Measurements from ENCODE around the gene PRRT2.

Gene PRRT2

GRCh38 chr16:29804020-29804419 lies 8.0 kb upstream of the PRRT2 start:
- Mint-ChIP-seq H3K9me3 (no peaks in the 10 kb centered on the region), H3K4me1 (peaks cover 40% of the 10 kb centered on the region), H3K4me3 (peak overlapping the region; percentile 100), H3K36me3 (peaks cover 61% of the 10 kb centered on the region), H3K27me3 (no peaks in the 10 kb centered on the region), H3K27ac (peak overlapping the region; percentile 100)
- DNase-seq, result no peak
- CTCF ChIA-PET, result interaction anchor here (0.9 to 2.4 kb wide), 9 partner anchors 11 to 113 kb away, joined by 3 to 11 read pairs (median 5); partner anchors contain the start of genes KIF22 and PAGR1

- H3K27ac Mint-ChIP-seq, result peak overlapping the region; percentile 100
- CTCF ChIA-PET, result interaction anchor here (0.9 to 2.4 kb wide), 9 partner anchors 11 to 113 kb away, joined by 3 to 11 read pairs (median 5); partner anchors contain the start of genes KIF22 and PAGR1
- peak overlapping the region; percentile 100 for H3K4me3 Mint-ChIP-seq
- H3K27me3 Mint-ChIP-seq, result peaks cover under 1% of the 10 kb centered on the region
- no peak for DNase-seq
- H3K9me3 Mint-ChIP-seq, result no peaks in the 10 kb centered on the region
- peaks cover 43% of the 10 kb centered on the region for H3K4me1 Mint-ChIP-seq
- peaks cover 58% of the 10 kb centered on the region for H3K36me3 Mint-ChIP-seq
Observed at GRCh38 chr16:29804455-29805231, 7.3 kb upstream of the PRRT2 start.

DNA sequence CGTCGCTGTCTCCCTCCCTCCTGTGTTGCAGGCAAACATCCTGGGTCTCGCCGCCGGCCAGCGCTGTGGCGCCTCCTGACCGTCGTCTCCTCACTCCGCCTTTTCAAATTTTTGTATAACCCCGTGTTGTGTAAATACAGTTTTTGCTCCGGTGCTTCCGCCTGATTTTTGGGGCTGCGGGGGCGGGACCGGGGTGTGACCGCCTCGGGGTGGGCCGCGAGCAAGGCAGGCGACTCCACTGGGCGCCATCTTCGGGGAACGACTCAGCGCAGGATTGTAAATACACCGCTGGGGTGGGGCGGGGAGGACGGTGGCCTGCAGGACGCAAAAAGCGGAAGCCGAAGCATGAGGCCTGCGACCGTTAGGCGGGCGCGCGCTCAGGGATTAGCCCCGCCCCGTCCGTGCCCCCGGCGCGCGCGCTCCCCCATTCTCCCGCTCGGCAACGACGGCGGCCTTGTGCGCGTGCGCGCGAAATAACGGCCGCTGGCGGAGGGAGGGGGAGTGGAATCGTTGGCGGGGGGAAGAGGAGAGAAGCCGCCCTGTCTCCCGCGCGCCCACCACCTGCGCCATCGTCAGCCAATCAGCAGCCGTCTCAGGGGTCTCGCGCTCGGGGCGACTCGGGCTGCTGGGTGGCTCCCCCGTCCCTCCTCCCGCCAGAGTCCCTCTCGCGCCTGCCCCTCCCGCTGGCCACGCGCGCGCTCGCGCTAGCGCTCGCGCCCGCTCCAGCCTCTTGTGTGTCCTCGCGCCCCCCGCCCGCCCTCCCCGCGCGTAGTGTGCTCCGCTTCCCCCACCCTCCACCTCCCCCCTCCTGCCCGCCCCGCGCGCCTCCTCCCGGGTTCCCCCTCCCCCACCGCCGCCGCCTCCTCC lies 6.5 kb upstream of the PRRT2 start:
- CTCF ChIA-PET, result interaction anchor here (1.3 to 3.7 kb wide), 5 partner anchors 10 to 114 kb away, joined by 3 to 59 read pairs (median 9); partner anchors contain the start of genes MVP and PAGR1
- H3K4me3 Mint-ChIP-seq, result peak overlapping the region; percentile 100
- peak overlapping the region; percentile 100 for H3K27ac Mint-ChIP-seq
- DNase-seq, result peak; percentile 99
- H3K36me3 Mint-ChIP-seq, result peaks cover 64% of the 10 kb centered on the region
- no peaks in the 10 kb centered on the region for H3K9me3 Mint-ChIP-seq
- peaks cover 51% of the 10 kb centered on the region for H3K4me1 Mint-ChIP-seq
- H3K27me3 Mint-ChIP-seq, result peaks cover 5% of the 10 kb centered on the region

DNA sequence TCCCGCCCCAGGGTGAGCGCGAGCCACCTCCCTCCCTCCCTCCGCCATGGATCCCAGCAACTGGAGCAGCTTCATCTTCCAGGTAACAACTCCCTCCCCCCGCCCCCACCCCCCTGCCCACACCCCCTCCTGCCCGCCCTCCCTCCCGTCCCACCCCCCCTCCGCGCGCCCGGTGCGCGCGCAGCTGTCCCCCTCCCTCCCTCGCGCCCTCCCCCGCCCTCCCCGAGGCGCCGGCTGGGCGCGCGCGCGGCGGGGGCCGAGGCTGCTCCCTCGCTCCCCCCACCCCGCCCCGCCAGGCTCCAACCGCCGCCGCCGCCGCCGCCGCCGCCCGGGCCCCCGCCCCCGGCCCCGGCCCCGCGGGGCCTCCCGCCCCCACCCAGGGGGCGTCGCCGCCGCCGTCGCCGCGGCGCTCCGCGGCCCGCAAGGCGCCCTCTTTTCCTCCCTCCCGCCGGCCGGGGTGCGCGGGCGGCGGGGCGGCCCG lies 5.9 kb upstream of the PRRT2 start, which contains the start of gene MAZ:
TSS of gene MAZ (plus strand) at position 431 of the 481 bp plus-strand sequence. CDS start 173 bp downstream, outside the sequence.
- DNase-seq, result no peak
- CTCF ChIA-PET, result interaction anchor here (3.7 kb wide), 1 partner anchor 13 kb away, joined by 59 read pairs; the partner anchor contains the start of genes MVP and PAGR1
- peaks cover 58% of the 10 kb centered on the region for H3K4me1 Mint-ChIP-seq
- no peaks in the 10 kb centered on the region for H3K9me3 Mint-ChIP-seq
- H3K27me3 Mint-ChIP-seq, result peaks cover 12% of the 10 kb centered on the region
- H3K27ac Mint-ChIP-seq, result peak within 1 kb of the TSS; percentile 100
- peaks cover 66% of the 10 kb centered on the region for H3K36me3 Mint-ChIP-seq
- peak within 1 kb of the TSS; percentile 100 for H3K4me3 Mint-ChIP-seq

- Mint-ChIP-seq H3K27ac (peak overlapping the region; percentile 98), H3K4me3 (peak overlapping the region; percentile 97), H3K27me3 (peaks cover 19% of the 10 kb centered on the region), H3K4me1 (peaks cover 63% of the 10 kb centered on the region), H3K9me3 (no peaks in the 10 kb centered on the region), H3K36me3 (peaks cover 61% of the 10 kb centered on the region)
- peak; percentile 69 for DNase-seq
- CTCF ChIA-PET, result interaction anchor here (1.2 to 3.7 kb wide), 8 partner anchors 13 to 166 kb away, joined by 4 to 59 read pairs (median 8); partner anchors contain the start of genes KIF22, MVP, PAGR1 and TAOK2
Observed at GRCh38 chr16:29806641-29807425, 5.2 kb upstream of the PRRT2 start.

DNA sequence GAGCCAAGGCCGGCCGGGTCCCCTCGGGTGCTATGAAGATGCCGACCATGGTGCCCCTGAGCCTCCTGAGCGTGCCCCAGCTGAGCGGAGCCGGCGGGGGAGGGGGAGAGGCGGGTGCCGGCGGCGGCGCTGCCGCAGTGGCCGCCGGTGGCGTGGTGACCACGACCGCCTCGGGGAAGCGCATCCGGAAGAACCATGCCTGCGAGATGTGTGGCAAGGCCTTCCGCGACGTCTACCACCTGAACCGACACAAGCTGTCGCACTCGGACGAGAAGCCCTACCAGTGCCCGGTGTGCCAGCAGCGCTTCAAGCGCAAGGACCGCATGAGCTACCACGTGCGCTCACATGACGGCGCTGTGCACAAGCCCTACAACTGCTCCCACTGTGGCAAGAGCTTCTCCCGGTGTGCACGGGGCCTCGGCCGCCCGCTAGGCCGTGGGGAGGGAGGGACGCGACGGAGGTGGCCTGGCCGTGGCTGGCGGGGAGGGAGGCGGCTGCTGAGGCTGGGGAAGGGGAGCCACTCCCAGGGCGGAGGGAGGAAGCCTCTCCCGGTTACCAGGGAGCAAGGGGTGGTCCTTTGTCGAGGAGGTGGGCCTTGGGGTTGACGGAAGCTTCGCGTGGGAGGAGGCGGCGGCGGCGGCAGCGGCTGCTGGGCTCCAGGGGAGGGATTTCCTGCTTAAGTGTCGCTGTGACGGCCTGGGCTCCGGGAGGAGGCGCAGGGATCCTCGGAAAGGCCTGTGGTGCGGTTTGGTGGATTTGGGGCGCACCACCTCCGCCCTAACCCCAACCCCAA lies 4.4 kb upstream of the PRRT2 start:
- DNase-seq, result peak; percentile 92
- Mint-ChIP-seq H3K9me3 (no peaks in the 10 kb centered on the region), H3K27ac (peak overlapping the region; percentile 98), H3K36me3 (peaks cover 57% of the 10 kb centered on the region), H3K4me1 (peaks cover 65% of the 10 kb centered on the region), H3K4me3 (peak overlapping the region; percentile 97), H3K27me3 (peaks cover 27% of the 10 kb centered on the region)
- CTCF ChIA-PET, result interaction anchor here (0.7 to 3.7 kb wide), 10 partner anchors 12 to 166 kb away, joined by 3 to 59 read pairs (median 7); partner anchors contain the start of genes KIF22, MVP, PAGR1 and TAOK2

GRCh38 chr16:29808219-29808900 lies 3.6 kb upstream of the PRRT2 start:
- CTCF ChIA-PET, result interaction anchor here (0.6 to 3.7 kb wide), 12 partner anchors 11 to 165 kb away, joined by 3 to 59 read pairs (median 6); partner anchors contain the start of genes KIF22, MVP, PAGR1 and TAOK2
- H3K27me3 Mint-ChIP-seq, result peaks cover 34% of the 10 kb centered on the region
- DNase-seq, result peak; percentile 50
- H3K36me3 Mint-ChIP-seq, result peaks cover 50% of the 10 kb centered on the region
- H3K4me3 Mint-ChIP-seq, result peak overlapping the region; percentile 97
- peaks cover 63% of the 10 kb centered on the region for H3K4me1 Mint-ChIP-seq
- no peaks in the 10 kb centered on the region for H3K9me3 Mint-ChIP-seq
- peak overlapping the region; percentile 98 for H3K27ac Mint-ChIP-seq

GRCh38 chr16:29809031-29809747 lies 2.8 kb upstream of the PRRT2 start:
- Mint-ChIP-seq H3K27ac (peak overlapping the region; percentile 98), H3K36me3 (peaks cover 43% of the 10 kb centered on the region), H3K9me3 (no peaks in the 10 kb centered on the region), H3K4me1 (peaks cover 60% of the 10 kb centered on the region), H3K27me3 (peaks cover 42% of the 10 kb centered on the region), H3K4me3 (peak overlapping the region; percentile 97)
- DNase-seq, result no peak
- CTCF ChIA-PET, result interaction anchor here (0.9 to 3.7 kb wide), 4 partner anchors 10 to 64 kb away, joined by 3 to 59 read pairs (median 19); partner anchors contain the start of genes KIF22, MVP and PAGR1

- Mint-ChIP-seq H3K4me1 (peaks cover 63% of the 10 kb centered on the region), H3K27ac (peak overlapping the region; percentile 81), H3K4me3 (peak overlapping the region; percentile 77), H3K36me3 (peaks cover 39% of the 10 kb centered on the region), H3K9me3 (no peaks in the 10 kb centered on the region), H3K27me3 (peaks cover 48% of the 10 kb centered on the region)
- CTCF ChIA-PET, result no interaction called here
- DNase-seq, result peak; percentile 59
Observed at GRCh38 chr16:29809850-29810698, 1.9 kb upstream of the PRRT2 start.

GRCh38 chr16:29810699-29811169 lies 1.3 kb upstream of the PRRT2 start:
- CTCF ChIA-PET, result no interaction called here
- peak overlapping the region; percentile 77 for H3K4me3 Mint-ChIP-seq
- peaks cover 36% of the 10 kb centered on the region for H3K36me3 Mint-ChIP-seq
- DNase-seq, result no peak
- H3K4me1 Mint-ChIP-seq, result peaks cover 66% of the 10 kb centered on the region
- H3K27me3 Mint-ChIP-seq, result peaks cover 54% of the 10 kb centered on the region
- no peaks in the 10 kb centered on the region for H3K9me3 Mint-ChIP-seq
- peak overlapping the region; percentile 75 for H3K27ac Mint-ChIP-seq
